Measurements from ENCODE around the gene CCNK. TPM values are rescaled to one million over a fixed set of nuclear protein-coding genes. Genes with fewer than 3 reads are reported as not detected.

CCNK gene
- total and polyA plus RNA-seq, 5 donors from 2014 or later: 8.8 to 139 (median 22.3) TPM

Other genes starting within 250 kb of the CCNK start
- 210 TPM for gene BCL11B, start 209.2 kb upstream of the CCNK start, total RNA-seq
- 1 to 10 TPM; 5.3 to 5.7 (median 5.4) TPM for gene BCL11B, start 209.2 kb upstream of the CCNK start, polyA plus RNA-seq
- 38.1 TPM for gene SETD3, start 550 bp upstream of the CCNK start, total RNA-seq
- gene SETD3, start 550 bp upstream of the CCNK start, polyA plus RNA-seq: 10 to 100 TPM; 26.5 to 35.2 (median 31.7) TPM
- gene CCDC85C, start 122.8 kb downstream of the CCNK start, total RNA-seq: 6.3 TPM
- gene CCDC85C, start 122.8 kb downstream of the CCNK start, polyA plus RNA-seq: 1 to 10 TPM in 1 of 4 donors, under 1 TPM in 3; 0.62 to 2.4 (median 0.84) TPM
- gene HHIPL1, start 163.7 kb downstream of the CCNK start, total RNA-seq: not detected
- under 1 TPM in 1 of 4 donors, not detected in 3; 0.23 TPM for gene HHIPL1, start 163.7 kb downstream of the CCNK start, polyA plus RNA-seq
- gene CYP46A1, start 202.9 kb downstream of the CCNK start, total RNA-seq: not detected
- not detected for gene CYP46A1, start 202.9 kb downstream of the CCNK start, polyA plus RNA-seq

All from CD4-positive, CD25-positive, alpha-beta regulatory T cell (primary cell).